Activated gamma-delta T cell treated with Interleukin-2 at 50 U/mL for 16 hours (primary cell): ENCODE data around the gene GNG7.
"Not testable (repeated sequence)": the region's sequence is repeated elsewhere in the genome, so short reads cannot be mapped to it uniquely, and the experiment has no call there.

Source experiments
- DNase-seq: peaks from one replicate; pipeline ENCODE4 v3.0.0-alpha.2; 2020

Gene GNG7

DNA sequence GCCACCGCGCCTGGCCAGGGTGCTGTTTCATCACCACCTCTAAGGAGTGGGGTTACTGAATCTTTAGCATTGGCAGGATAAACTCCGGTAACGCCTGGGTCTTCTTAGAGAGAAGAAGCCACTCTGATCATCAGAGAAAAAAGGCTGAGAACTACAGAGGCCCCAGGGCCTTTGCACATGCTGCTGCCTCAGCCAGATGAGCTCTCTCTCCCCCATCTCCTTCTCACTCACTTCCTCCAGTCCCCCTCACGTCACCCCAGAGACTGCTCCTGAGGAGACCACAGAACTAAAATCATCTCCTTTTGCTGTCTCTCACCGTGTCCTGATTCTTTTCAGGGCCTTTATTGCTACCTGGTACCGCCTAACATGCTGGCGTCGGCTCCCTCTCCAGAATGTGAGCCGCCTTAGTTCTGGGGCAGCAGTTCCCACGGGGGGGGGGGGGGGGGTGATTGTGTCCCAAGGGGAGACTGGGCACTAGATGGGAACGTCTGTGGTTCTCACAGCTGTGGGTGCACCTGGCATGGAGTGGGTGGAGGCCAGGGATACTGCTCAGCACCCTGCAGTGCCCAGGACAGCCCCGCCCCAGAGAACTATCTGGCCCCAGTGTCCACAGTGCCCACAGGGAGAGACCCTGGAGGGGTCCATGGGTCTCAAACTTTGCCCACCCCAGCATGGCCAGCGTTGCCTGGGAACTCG lies 23.8 kb upstream of the GNG7 start:
- no peak for DNase-seq

DNA sequence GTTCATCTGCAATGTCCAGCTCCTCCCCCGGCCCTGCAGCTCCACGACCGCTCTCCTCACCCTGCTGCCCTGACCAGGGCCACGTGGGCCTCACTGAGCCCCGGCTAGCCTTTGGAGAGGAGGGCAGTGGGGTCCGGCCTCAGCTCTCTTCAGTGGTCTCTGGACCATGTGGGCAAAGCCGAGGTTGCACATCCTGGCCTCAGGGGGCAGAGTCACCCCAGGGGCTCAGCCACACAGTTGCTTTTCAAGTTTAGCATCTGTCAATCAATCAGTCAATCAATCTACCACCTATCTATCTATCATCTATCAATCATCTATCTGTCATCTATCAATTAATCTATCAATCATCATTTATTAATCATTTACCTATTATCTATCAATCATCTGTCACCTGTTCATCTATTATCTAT lies 21.7 kb upstream of the GNG7 start:
- no peak for DNase-seq

DNA sequence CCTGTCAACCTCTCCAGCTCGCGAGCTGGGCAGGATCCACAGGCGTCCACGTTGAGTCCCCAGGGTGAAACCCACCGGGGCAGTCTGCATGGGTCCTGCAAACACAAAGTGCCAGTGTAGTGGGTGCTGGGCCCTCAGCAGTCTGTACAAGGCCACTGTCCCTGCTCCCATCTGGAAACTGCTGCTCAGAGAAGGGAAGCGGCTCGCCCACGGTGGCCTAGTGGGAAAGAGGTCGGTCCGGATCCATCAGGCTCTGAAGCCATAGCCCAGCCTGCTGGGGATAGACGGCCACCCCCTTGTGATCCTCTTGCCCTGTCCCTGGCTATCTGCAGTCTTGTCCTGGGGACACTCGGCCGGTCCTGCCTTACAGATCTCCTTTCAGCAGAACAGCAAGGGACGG lies 21.3 kb upstream of the GNG7 start:
- no peak for DNase-seq

DNA sequence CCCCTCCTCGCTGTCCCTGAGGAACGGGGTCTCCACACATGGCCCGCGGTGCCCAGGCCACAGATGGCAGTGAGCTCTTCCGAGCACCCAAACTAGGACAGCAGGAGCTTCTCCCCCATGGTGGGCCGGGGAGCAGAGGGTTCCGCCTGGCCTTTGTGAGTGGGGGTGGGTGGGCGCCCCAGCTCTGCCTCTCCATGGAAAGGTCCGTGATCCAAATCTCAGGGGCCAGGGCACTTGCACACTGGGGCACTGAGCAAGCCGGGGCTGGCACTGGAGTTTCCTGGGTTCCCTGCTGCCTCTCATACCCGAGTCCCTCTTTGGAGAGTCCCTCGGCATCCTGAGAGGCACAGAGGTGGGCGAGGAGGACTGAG lies 20.8 kb upstream of the GNG7 start:
- no peak for DNase-seq

DNA sequence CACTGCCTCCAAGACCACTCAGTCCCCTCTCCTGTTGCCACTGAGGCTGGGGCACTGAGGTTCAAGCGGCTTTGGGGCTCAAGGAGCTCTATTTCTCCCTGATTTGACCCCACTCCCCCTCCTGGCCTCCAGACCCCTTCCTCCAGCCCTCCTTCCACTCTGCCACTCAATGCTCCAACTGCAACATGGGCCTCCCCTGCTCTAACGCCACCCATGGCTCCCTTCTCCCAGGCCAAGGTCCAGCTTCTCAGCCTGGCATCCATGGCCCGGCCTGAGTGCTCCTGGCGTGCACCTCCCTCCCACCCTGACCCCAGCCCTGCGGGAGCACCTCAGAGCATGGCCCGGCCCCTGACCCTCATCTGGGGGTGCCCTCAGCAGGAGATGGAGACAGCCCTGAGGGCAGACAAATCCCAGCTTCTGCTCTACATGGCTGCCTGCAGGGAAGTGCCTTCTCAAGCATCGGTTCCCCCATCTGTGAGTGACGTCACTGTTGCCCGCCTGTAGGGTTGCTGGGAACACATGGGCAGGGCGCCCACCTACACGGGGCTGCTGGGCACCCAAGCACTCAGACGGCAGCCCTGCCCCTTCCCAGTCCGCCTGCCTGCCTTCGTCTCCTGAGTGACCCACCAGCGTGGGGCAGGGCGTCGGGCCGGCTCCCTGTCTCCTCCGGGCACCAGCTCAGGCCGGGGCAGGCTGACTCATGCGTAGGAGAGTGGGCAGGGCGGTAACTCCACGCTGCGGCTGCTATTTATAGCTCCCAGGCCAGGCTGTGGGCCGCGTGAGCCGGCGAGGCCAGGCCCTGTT lies 20.2 kb upstream of the GNG7 start:
- no peak for DNase-seq

DNA sequence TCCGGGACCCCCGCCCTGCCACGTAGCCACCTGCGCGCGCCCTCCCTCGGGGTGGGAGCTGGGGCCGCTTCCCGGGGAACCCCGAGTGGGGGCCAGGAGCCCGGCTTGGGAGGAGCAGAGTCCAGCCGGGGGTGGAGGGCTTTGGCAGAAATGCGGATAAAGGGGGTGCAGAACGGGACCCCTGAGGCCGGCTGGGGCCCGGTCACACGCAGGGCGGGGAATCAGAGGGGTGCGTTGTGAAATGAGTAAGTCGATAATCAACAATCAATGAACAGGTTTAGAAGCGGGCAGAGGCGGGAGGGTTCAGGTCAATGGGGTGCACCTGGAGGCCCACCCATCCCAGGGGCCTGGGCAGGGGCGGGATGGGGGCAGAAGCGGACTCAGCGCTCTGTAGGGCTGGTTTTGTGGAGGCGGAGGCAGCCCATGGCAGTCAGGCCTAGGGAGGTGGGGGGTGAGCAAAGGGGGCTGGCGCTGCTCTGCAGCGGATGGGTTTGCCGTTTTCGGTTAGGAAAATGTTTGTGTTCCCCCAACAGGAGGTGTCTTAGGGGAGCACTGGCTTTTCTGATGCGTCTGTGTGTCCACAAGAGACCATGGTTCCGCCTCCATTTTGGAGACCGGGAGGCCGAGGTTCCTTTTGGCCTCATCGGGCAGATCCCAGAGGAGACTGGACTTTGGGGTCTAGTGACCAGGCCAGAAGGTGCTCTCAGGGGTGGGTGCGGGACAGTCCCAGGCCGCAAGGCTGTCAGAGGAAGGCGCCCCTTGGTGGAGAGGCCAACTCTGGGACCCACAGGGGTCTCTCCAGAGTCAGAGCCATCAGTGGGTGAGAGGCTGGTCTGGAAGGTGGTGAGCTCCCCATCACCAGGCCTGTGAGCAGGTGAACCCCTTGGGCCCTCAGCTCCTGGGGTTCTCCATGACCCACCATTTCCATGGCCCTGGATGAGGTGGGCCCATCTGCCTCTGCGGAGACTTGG lies 19.4 kb upstream of the GNG7 start:
- no peak for DNase-seq

DNA sequence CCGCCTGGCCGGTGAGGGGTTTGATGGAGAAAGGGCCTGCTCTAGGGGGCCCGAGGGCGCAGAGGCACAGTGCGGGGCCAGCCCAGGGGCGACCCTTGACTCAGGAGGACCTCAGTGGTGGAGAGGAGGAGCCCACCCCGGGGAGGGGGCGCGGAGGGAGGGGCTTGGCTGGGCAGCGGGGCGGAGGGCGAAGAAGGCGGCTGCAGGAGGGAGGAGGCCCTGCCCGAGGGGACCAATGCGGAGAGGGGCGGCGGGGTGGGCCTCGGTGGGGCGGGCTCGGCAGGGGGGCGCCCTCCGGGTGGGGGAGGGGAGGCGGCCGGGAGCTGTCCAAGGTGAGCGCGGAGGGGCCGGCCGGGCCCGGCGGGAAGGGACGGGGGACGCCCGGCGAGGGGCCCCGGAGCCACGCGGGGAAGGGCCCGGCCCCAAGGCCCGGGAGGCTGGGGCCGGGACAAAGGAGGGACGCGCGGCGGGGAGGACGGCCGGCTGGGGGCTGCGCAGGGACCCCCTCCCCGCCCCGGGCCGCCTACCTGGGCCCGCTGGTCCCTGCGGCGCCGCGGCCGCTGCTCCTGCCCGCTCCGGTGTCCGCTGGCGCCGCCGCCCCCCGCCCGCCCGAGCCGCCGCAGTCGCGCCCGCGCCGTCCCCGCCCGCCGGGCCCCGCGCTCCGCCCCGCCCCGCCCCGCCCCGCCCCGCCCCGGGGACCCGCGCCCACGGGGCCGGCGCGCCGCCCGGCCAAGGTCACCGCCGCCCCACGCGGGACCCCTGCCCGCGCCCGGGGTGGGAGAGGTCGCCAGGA lies 18.5 kb upstream of the GNG7 start, which contains the start of gene DIRAS1:
TSS of gene DIRAS1 (minus strand) at position 596 of the 793 bp plus-strand sequence. CDS start 3,566 bp downstream, outside the sequence.
- DNase-seq = no peak

DNA sequence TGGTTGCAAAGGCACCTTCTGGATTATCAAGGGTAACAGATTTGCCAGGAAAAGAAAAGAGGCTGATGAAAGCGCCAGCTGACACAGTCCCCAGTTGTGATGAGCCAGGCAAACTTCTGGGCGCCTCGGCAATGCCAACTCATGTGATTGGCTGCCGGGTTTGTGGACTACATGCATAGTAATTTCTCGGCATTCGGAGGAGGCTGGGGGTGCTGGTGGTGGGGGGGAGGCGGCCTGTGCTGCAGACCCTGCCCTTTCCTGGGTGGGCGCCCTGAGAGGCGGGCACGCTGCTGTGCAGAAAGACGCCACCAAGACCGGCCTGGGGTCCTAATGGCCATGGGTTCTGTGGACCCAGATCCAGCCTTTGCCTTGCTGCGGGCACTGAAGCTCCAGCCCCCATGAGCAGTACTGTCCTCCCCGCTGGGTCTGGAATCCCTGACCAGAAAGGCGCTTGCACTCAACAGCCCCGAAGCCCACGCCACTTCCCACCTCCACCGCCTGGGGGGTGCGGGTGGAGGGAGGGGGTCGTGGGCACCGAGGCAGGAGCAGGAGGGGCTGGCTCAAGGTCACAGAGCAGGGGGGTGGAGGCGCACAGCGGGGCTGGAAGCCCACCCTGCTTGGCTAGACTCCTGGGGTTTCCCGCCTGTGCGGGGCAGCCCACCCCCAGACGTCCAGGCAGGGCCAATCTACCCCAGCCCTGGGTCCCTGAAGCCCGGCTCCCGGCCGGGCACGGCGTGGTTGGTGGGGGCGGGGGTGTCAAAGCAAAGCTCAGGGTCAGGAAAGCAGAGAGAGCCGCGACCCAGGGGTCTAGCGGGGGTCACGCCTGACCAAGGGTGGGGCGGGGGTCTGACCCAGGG lies 17.7 kb upstream of the GNG7 start:
- DNase-seq = no peak

DNA sequence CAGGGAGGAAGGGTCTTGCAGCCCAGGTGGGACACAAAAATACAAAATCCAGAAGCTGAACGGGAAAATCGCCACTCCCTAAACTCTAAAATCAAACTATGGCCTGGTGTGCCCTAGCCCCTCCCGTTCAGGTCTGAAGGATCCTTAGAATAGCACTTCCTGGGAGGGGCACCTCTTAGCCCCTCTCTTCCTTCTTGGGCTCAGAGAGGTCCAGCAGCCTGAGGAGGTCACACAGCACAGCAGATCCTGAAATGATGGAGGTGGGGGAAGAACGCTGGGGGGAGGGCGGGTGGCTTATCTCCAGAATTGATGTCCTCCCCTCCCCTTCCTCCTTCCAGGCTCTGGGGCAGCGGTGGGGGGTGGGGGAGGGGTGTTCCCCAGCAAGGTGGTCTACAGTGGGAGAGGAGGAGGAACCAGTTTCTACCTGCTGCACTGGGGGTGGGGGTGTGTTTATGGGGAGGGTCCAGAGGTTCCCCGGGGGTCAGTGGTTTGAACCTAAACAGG lies 16.8 kb upstream of the GNG7 start:
- DNase-seq = no peak

DNA sequence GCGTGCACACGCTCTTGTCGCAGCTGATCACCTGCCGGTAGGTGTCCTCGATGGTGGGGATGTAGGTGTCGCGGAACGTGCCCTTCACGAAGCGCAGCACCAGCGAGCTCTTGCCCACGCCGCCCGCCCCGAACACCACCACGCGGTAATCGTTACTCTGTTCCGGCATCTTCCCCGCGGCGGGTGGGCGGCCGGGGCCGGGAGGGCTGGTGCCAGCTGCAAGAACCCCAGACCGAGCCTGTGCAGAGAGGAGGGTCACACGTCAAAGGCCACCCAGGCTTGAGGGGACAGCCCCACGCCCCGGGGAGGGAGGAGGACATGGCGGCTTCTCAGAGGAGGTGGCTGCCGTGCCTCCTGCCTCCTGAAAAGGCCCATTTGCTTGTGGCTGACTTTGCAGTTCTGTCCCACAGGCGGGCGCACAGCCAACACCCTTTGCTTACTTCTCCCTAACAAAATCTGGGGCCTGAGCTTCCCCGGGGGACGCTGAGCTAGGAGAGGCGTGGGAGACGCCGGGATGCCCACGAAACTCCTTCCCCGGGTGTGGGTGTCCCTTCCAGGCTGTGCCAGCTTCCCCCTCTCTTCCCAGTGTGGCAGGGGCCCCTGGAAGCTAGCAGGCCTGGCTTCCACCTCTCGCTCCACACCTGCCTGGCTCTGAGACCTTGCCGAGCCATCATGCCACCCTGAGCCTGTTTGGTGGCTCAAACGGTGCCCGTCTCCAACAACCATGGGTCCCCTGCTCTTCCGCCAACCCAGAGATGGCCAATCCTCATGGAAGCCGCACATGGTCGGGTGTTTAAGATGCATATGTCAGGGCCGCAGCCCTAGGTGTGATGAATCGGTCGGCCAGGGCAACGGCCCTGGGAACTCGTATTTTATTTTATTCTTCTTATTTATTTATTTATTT lies 15.4 kb upstream of the GNG7 start:
- no peak for DNase-seq

DNA sequence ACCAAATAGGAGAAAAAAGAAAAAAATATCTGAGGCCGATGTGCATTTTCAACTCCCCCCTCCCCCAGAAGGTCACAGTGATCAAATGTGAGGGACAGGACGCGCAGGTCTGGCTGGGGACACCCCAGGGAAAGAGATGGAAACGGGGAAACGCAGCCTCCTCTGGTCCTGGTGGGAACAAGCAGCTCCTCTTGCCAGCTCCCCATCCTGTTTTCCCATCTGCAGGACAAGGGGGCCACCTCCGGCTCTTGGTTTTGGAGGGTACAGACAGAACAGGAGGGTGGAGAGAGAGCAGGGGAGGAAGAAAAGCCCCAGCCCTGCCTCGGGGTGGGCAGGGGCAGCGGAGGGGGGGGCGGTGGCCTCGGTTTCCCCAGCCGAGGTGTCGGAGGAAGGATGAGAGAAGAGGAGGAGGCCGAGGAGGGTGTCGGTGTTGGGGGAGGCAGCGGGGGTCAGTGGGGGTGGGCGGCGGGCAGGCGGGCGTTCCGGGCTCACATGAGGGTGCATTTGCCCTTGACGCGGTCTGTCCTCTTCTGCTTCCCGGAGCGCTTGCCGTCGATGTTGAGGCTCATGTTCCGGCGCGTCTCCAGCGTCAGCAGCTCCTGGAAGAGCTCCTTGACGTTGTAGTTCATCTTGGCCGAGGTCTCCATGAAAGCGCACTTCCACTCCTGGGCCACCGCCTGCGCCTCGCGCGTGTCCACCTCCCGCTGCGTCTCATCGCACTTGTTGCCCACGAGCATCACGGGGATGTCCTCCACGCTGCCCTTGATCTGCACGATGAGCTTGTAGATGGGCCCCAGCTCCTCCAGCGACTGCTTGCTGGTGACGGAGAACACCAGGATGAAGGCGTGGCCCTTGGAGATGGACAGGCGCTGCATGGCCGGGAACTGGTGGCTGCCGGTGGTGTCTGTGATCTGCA lies 14.5 kb upstream of the GNG7 start:
- DNase-seq = no peak

DNA sequence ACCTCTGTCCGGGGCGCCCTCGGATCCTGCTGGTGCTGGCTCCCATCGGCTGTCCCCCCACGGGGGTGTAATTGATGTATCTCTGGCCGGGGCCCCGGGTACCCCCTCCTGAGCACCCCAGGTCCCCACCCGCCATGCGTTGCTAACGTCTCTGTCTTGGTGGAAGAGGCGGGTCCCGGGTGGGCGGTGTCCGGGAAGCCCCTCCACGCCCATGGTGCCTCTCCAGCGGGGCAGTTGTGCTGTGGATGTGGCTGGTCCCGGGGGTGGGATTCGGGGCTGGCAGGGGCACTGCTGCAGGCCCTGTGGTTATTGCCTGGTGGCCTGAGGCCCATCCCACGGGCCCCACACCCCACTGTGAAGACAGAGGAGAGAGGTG lies 13.8 kb upstream of the GNG7 start:
- DNase-seq = no peak

DNA sequence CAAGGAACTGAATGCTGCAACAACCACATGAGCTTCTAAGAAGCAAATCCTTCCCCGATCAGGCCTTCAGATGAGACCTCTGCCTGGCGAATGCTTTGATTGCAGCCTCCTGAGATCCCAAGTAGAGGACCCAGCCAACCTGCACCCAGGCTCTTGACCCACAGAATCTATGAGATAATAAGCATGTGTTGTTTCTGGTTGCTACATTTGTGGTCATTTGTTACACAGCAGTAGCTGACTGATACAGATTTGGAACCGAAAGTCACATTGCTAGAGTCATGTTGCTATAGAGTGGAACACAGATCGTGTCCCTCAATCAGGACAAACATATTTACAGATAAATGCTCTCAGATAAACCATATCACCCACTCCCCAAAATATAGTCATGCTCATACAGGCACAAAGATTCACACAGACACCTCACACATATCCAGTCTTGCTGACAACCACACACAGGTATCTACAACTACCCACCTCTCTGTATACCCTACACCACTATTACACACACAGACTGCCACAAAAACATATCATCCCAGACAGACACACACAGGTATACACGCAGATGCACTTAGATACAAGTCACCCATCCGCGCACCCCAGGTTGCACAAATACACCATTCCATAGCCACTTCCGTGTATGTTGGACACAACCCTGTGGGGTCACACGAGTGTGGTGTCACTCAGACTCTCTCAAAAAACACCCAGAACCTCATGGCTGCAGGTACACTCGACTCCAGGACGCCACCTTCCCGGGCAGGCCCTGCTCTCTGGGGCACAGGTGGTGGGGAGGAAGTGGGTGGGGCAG lies 13.2 kb upstream of the GNG7 start:
- DNase-seq = no peak

DNA sequence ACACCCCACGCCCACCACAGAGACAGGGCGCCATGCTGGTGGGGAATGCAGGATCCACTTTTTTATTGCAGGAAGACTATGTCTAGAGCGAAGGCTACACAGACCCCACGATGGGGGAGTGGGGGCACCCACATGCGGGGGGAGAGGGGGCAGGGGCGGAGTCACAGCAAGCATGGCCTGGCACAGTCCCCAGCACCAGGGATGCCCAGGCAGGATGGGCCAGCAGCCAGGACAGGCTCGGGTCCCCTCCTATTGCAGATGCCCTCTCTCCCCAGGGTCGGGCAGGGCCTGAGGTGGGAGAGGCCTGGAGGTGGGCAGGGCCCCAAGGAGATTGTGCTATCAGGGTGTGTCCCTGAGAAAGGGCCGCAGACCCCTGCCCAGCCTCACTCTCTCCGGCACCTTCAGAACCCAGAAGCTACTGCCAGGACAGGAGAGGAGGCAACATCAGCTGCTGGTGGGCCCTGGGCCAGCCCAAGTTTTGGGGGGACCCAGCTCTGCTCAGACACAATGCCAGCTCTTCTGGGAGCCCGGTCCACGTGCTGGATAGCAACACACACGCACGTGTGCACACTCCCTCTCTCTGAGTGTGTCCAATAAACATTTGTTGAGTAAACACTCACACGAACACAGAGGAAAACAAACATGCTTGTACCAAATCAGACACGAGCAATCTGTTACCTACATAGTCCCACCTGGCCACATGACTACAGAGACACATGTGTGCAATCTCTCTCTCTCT lies 12.2 kb upstream of the GNG7 start:
- DNase-seq = no peak

DNA sequence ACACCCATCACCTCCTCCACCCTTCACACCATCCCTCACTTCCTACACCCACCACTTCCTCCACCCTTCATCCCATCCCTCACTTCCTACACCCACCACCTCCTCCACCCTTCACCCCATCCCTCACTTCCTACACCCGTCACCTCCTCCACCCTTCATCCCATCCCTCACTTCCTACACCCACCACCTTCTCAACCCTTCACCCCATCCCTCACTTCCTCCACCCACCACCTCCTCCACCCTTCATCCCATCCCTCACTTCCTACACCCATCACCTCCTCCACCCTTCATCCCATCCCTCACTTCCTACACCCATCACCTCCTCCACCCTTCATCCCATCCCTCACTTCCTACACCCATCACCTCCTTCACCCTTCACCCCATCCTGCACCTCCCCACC lies 11.6 kb upstream of the GNG7 start:
- not testable (repeated sequence) for DNase-seq

DNA sequence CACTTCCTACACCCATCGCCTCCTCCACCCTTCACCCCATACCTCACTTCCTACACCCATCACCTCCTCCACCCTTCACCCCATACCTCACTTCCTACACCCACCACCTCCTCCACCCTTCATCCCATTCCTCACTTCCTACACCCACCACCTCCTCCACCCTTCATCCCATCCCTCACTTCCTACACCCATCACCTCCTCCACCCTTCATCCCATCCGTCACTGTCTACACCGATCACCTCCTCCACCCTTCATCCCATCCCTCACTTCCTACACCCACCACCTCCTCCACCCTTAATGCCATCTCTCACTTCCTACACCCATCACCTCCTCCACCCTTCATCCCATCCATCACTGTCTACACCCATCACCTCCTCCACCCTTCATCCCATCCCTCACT lies 10.7 kb upstream of the GNG7 start:
- DNase-seq = not testable (repeated sequence)

DNA sequence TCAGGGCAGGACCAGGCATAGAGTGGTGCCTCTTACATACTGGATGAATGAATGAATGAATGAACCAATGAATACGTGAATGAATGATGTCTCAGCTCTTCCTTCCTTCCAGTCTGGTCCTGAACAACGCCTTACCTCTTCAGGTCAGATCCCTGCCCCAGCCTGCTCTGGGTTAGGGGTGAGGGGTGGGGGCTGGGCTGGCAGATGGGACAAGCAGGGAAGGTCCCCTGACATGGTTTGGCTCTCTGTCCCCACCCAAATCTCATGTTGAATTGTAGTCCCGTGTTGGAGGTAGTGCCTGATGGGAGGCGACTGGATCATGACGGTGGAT lies 9.3 kb upstream of the GNG7 start:
- no peak for DNase-seq
